ENCODE data around the gene PLG.

DNA sequence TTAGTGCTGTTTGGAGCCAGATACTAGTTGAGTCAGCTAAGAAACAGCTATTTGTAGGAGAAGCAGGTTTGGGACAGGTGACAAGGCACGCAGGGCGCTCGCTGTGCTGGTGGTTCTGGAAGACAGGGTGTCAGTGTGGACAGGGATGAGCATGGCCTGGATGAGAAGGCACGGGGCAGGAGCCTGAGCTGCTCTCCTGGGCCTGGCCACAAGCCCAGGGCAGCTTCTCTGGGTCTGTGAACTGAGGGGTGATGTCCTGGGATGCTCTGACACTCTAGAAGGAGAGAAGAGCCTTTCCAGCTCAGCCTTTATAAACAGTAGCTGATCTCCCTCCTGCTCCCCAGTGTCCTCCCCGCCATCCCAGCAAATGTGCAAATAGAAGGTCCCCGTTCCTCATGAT, 37.9 kb downstream of the PLG start:
- TF ChIP-seq BHLHE40 (IDR thresholded peaks at IDR 0.05; ENCODE audit: low read depth, low read length) (no peak), SREBF2 (IDR thresholded peaks at IDR 0.05) (no peak)

Measured in A549 (cell line).